HG03060 (cell line): ENCODE measurements around the gene RHEBL1.
A peak's percentile ranks its signal among the peaks of the same experiment; 100 is the strongest.

Source experiments
- ATAC-seq: cut with Tn5 transposase; IDR thresholded peaks from one replicate; pipeline ENCODE4 v1.9.1; 2021; ENCODE audit warnings: low read depth, moderate number of reproducible peaks; ENCODE audit not compliant: unreplicated experiment

RHEBL1 gene, protein sequence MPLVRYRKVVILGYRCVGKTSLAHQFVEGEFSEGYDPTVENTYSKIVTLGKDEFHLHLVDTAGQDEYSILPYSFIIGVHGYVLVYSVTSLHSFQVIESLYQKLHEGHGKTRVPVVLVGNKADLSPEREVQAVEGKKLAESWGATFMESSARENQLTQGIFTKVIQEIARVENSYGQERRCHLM

DNA sequence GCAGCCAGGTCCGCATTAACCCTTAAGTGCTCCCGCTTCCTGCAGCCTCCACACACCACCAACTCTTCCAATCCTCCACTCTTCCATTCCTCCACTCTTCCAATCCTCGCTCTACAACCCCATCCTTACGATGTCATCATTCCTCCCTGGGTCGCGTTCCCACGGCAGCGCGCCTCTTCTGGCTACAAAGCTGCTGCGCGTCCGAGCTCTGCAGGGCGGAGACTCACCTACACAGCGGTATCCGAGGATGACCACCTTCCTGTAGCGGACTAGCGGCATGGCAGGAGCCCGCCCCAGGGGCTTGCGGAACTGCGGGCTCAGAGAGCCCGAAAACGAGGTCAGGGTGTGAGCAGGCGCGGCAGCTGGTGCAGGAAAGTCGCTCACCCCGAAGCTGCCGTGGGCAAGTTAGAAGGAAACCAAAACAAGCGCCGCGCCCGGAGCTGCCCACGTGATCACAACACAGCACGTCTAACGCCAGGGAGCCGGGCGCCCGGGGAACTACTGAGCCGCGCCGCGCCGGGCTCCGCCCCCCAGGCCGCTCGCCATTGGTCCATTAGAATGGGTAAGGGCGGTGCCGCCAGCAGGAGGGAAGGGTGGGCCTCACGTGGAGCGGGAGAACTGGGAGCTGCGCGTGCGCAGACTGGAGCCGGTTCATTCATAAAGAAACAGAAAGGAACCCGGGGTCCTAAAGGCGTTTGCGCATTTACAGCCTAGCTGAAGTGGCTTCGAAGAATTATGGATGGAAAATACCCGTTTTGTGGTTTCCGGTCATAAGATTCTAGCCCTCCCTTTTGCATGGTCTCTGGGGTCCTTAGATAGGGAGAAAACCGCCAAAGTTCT is at the start of gene RHEBL1:
TSS of gene RHEBL1 (minus strand) at position 473 of the 840 bp plus-strand sequence. CDS start at position 279, 194 bp downstream.
- peak; percentile 87 for ATAC-seq

- no peak for ATAC-seq
Measured at GRCh38 chr12:49111206-49111605, 41.4 kb upstream of the RHEBL1 start.

GRCh38 chr12:49110464-49111155 is 40.8 kb upstream of the RHEBL1 start, which contains the start of gene LMBR1L:
Gene LMBR1L, minus strand, starts transcription at chr12:49110847. Its CDS starts 292 bp downstream, at chr12:49110555.
- ATAC-seq = peak; percentile 89

- ATAC-seq = no peak
Measured at GRCh38 chr12:49109641-49110463, 40.1 kb upstream of the RHEBL1 start.

DNA sequence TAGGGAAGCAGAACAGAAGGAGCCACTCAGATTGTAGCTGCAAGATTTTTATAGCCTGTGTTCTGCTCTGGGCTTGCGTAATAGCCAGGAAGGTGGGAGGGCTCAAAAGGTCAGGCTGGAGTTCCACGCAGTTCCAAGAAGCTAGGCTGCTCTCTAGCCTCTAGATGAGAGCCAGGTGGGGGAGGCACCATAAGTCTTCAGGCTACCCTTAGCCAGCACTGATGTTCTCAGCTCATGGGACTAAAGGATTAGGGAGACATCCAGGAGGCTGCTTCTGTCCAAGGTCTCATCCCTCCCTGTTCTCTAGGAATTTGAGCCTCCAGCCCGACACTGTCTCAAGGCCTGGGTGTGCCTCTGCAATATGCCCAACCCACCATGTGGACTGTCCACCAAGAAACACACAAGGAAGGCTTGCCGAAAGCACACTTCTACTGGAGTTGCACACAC is 39.2 kb upstream of the RHEBL1 start:
- ATAC-seq = no peak

DNA sequence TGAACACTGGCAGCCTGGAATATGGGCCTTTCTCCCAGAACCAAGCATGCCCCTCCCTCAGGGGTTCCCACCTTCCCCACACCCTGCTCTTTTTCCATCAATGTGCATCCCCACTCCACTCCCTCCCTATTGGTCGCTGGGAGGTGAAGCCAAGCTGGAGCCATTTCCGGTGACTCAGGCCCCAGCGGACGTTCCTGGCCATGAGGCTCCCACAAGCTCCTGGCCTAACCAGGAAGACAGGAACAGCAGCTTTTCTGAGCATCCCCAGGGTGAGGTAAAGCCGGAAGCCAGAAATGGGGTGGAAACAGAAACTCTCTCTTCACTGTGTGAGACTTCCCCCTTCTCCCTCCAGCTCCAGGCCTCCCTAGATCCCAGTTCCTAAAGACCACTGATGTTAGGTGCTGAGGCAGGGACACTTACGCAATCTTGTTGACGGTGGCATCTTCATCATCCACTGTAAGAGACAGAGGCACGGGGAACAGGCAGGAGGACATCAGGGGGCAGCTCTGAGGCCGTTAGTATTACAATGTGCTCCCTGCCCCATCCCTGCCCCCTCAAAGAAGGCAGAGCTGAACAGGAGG is 35.8 kb upstream of the RHEBL1 start:
- ATAC-seq = no peak

- no peak for ATAC-seq
Measured at GRCh38 chr12:49104822-49105221, 35.0 kb upstream of the RHEBL1 start.

DNA sequence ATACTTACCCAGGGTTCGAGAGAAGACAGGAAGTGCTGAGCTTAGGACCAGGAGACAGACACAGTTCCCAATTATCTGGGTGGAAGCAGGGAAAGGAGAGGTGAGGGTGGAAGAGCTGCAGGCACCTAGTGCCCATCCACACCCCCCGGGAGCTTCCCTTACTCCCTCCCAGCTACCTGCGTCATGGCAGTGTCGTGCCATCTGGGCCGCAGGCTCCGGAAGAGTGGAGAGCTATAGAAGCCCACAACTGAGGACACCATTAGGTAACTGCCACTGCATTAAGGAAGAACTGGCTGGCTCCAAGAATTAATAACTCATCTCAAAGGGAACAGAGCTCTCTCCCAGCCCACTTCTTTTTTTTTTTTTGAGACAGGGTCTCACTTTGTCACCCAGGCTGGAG is 30.6 kb upstream of the RHEBL1 start:
- ATAC-seq = no peak

DNA sequence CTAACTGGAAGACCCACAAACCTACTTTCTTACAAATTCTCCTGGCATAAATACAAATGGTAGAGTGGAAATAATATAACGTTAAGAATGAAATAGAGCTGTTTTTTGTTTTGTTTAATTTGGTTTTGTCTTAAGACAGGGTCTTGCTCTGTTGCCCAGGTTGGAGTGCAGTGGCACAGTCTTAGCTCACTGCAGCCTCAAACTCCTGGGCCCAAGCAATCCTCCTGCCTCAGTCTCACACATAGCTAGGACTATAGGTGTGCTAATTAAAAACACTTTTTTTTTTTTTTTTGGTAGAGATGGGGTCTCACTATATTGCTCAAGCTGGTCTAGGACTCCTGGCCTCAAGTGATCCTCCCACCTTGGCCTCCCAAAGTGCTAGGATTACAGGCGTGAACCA is 28.9 kb upstream of the RHEBL1 start:
- no peak for ATAC-seq

DNA sequence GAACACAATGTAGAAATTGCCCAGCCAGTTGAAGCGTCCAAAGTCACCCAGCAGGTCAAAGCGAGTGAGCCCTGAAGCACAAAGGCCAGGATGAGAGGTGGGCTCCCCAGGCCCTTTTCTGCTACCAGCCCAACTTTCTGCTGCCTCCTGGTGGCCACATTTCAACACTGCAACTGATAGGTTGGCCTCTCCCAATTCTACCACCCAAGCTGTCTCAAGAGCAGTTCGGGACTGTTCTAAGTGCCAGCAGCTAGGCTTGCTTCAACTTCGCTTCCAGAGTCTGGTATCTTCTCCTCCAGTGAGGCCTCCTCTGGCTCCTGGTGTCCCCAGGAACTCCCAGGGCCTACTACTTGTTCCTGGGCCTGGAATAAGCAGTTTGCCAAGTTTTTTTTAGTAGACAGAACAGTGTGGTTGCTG is 28.3 kb upstream of the RHEBL1 start:
- ATAC-seq = no peak

DNA sequence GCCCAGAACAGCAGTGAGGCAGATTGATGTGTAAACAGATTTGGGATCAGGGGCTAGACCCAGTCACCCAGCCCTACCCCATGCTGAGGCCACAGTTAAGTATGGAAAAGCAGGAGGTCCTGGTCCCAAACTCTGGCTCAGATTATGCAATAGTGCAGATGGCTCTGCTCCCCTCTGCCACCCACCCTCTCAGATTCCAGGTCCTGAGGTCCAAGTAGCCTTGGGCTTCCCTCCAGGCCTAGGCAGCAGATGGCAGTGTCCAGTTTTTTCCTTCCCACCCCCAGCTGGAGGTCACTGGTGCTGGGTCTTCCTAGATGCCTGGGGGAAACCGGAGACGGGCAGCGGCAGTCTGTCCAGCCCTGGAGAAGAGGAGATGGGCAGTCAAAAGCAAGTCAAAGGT is 27.6 kb upstream of the RHEBL1 start:
- no peak for ATAC-seq

GRCh38 chr12:49094975-49095365 is 25.2 kb upstream of the RHEBL1 start:
- ATAC-seq = no peak

DNA sequence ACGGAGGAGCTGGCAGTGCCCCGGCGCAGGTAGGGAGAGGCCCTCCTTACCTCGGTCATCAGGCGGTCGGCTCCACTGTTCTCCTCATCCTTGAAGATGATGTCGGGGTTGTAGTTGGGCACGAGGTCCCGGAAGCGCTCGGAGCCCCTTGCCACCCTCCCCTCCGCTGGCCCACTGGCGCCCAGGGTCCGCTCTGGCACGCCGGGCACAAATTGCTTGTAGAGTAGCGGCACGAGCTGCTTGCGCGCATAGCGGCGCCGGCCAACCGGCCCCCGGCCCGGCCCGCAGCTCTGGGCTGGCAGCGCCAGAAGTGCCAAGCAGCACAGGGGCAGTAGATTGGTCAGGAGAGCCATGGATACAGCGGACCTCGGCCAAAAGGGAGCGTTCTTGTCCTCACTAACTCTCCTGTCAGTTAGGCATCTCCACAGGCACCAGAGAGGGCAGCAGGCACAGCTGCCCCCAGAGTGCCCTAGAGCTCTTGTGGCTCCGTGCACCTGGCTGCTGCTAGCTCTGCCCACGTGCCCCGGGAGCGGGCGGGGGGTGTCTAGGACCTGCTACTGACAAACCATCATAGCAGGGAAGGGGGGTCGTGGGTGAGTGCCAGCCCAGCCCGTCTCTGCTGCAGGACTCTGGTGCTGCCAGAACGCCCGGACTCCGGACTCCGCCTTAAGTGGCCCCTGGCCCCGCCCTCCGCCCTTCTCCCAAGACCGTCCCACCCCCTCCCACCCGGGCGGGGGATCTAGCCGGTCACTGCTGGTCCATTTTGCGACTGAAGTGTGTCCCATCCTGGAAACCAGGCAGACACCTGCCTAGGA is 24.6 kb upstream of the RHEBL1 start, which contains the start of gene DHH:
TSS of gene DHH (minus strand) at position 642 of the 815 bp plus-strand sequence. CDS start at position 353, 289 bp downstream.
- no peak for ATAC-seq

GRCh38 chr12:49093792-49094159 is 24.0 kb upstream of the RHEBL1 start:
- no peak for ATAC-seq

GRCh38 chr12:49092816-49093406 is 23.1 kb upstream of the RHEBL1 start:
- no peak for ATAC-seq

- no peak for ATAC-seq
Measured at GRCh38 chr12:49092086-49092815, 22.5 kb upstream of the RHEBL1 start.

DNA sequence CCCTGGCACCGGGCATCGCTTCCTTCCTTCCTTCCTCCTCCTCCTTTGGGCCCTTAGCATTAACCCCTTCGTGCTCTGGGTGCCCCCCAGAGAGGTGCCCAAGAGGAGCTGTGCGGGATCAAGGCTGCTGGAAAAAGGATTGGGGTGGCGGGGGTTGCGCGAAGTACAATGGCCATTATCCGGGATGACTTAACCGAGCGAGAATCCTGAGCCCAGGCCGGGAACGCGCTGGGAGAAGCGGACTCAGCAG is 22.0 kb upstream of the RHEBL1 start:
- no peak for ATAC-seq

GRCh38 chr12:49091056-49091835 is 21.5 kb upstream of the RHEBL1 start:
- no peak for ATAC-seq
